Activated CD8-positive, alpha-beta memory T cell treated with anti-CD3 and anti-CD28 coated beads, Interleukin-2, amount 50 U/mL, for 1 hour (primary cell): Measurements from ENCODE around the gene MAP1S.
"Not testable (repeated sequence)": the region's sequence is repeated elsewhere in the genome, so short reads cannot be mapped to it uniquely, and the experiment has no call there.

Experiments used
- DNase-seq: peaks from one replicate; pipeline ENCODE4 v3.0.0-alpha.2; 2020; ENCODE audit errors: extremely low read depth

MAP1S gene

DNA sequence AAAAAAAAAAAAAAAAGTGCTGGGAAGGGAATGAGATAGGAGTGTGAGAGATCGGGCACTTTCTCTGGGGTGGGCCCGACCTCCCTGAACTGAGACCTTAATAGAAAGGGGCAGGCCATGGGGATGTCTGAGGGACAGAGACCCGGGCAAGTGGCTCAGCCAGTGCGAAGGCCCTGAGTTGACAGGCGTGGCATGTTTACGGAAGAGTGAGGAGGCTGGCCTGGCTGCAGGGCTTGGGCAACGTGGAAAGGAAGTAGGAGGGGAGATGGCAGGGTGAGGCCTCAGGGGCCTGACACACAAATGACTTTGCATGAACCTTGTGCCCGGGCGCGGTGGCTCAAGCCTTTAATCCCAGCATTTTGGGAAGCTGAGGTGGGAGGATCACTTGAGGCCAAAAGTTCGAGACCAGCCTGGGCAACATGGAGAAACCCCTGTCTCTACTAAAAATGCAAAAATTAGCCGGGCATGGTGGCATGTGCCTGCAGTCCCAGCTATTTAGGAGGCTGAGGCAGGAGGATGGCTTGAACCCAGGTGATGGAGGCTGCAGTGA, 45.9 kb downstream of the MAP1S start:
- no peak for DNase-seq

DNA sequence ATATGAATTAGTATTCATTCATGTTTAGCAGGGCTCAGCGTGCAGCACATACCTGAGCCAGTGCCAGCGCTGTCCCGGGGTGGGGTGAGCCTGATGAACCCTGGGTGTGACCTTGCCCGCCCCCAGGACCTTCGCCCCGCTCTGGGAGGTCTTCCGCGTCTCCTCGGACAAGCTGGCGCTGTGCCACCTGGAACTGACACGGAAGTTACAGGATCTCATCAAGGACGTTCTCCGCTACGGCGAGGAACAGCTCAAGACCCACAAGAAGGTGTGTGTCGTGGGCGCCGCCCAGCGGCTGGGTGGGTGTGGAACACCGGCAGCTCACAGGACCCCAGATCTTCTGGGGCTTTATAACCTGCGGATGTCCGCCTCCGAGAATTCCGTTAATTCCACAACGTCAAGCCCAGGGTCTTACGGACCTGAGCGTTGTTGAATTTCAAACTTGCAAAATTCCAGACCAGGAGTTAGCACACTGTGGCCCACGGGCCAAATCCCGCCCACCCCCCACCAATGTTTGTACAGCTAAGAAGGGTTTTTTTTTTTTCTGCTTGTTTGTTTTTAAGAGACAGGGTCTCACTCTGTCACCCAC, 47.4 kb downstream of the MAP1S start:
- DNase-seq = no peak

DNA sequence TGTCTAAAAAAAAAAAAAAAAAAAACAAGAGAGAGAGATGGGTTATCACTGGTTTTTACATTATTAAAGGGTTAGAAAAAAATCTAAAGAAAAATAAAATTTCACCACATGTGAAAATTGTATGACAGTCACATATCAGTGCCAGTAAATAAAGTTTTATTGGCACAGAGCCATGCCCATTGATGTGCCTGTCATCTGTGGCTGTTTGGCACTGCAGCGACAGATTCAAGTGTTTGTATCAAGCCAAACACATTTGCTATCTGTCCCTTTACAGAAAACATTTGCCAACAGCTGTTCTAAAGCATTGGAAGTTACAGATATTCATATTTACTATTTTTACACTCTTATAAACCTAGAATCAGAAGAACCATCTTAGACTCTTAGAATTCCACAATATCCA, 48.3 kb downstream of the MAP1S start:
- no peak for DNase-seq

DNA sequence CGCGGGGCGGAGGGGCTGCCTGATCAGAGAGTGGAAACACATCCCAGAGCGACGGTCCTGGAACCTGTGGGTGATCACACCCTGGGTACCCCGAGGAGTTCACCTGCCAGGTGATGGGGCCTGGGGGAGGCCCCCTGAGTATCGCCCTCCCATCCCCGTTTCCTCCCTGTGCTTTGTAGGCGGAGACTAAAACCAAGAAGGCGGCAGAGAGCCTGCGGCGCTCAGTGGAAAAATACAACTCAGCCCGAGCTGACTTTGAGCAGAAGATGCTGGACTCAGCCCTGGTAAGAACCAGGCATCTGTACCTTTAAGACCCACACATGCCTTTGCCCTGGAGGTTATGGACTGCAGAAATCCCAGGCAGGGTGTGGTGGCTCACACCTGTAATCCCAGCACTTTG, 51.3 kb downstream of the MAP1S start:
- DNase-seq = no peak

DNA sequence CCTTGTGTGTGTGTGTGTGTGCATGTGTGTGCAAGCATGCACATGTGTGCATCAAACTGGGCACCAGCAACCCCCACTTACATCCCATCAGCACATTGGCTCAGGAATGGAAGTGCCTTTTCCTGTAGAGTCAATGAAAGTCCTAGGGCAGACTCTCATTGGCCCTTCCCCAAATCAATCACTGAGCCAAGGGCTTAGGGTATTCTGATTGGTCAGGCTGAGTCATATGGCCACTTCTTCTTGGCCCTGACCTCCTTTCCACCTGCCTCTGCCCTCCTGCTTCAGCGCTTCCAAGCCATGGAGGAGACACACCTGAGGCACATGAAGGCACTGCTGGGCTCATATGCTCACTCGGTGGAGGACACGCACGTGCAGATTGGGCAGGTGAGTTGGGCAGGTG, 52.9 kb downstream of the MAP1S start:
- no peak for DNase-seq

DNA sequence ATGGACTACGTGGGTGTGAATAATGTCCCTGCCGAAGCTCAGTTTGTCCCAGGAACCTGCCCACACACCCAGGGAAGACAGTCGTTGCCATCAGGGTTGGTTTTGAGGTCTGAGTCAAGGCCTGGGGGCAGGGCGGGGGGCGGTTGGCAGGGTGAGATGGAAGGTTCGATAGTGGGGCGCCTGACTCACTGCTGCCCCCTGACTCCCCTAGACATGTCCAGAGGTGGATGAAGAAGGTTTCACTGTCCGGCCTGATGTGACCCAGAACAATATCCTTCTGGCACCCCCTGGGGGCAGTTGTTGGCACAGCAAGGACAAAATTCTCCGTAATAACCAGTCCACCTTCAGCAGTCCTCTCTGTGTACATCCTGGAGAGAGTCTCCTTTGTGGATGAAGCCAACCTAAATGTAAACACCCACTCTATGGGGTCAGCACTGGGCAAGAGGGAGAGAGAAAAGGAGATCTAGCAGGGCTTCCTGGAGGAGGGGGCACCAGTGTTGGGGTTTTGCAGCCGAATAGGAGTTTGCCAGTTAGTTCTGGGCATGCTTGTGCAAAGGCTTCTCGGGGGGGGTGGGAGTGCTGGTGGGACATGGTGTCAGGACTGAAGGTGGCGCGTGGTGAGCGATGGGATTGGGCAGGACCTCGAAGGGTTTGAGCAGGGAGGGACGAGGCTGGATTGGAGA, 56.1 kb downstream of the MAP1S start:
- no peak for DNase-seq

DNA sequence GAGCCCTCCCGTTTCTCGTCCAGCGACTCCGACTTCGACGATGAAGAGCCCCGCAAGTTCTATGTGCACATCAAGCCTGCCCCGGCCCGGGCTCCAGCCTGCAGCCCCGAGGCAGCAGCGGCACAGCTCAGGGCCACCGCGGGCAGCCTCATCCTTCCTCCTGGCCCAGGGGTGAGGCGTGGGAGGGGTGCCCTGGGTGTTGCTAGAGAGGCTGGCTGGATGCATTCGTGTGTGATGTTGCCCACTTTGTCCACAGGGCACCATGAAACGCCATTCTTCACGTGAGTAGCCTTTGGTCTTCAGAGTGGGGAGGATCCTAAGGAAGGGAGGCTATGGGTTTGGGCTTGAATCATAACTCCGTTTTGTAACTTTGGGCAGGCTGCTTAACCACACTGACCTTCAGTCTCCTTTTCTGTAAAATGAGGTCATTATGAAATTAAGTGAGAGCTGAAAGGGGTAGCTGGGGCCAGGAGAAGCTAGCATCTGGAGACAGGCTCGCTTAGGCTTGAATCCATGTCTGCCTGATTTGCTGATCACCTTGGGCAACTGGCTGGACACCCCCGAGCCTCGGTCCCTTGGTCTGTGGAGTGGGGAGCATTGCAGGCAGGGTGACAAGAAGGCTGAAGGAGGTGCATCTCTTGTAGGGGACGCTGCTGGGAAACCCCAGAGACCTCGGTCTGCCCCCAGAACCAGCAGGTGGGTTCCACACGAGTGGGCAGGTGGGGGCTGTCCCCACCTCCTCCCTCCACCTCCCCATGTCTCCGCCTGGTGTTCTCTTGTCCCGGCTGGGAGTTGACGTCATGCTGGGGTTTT, 56.9 kb downstream of the MAP1S start:
- DNase-seq = no peak

DNA sequence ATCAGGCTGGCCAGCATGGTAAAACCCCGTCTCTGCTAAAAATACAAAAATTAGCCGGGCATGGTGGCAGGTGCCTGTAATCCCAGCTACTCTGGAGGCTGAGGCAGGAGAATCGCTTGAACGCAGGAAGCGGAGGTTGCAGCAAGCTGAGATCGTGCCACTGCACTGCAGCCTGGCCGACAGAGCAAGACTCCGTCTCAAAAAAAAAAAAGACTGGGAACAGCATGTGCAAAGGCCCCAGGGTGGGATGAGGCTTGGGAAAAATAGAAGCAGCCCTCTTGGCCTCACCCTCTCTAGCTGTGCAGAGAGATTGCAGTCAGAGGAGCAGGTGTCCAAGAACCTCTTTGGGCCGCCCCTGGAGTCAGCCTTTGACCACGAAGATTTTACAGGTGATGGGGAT, 58.6 kb downstream of the MAP1S start:
- DNase-seq = not testable (repeated sequence)

DNA sequence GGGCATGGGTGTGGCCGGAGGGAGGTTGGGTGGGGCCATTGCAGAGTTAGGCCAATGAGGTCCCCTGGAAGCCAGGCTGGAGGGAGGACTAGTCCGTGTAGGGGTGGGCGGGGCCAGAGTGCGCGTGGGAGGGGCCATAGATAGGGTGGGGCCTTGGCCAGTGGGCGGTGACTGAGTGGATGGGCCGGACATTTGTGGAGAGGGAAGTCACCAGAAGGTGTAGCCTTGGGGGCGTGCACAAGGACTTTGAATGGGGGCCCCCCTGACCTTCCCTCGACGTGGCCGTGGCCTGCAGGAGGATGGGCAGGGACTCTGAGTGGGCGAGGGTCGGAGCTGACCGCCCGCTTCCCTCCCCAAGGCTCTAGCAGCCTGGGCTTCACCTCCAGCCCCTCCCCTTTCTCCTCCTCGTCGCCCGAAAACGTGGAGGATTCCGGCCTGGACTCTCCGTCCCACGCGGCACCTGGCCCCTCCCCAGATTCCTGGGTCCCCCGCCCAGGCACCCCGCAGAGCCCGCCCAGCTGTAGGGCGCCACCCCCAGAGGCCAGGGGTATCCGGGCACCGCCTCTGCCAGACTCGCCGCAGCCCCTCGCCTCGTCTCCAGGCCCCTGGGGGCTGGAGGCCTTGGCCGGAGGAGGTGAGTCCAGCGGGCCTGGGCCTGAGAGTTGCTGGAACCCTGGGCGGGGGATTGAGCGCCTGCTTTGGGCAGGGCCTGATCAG, 59.1 kb downstream of the MAP1S start:
- DNase-seq = no peak

DNA sequence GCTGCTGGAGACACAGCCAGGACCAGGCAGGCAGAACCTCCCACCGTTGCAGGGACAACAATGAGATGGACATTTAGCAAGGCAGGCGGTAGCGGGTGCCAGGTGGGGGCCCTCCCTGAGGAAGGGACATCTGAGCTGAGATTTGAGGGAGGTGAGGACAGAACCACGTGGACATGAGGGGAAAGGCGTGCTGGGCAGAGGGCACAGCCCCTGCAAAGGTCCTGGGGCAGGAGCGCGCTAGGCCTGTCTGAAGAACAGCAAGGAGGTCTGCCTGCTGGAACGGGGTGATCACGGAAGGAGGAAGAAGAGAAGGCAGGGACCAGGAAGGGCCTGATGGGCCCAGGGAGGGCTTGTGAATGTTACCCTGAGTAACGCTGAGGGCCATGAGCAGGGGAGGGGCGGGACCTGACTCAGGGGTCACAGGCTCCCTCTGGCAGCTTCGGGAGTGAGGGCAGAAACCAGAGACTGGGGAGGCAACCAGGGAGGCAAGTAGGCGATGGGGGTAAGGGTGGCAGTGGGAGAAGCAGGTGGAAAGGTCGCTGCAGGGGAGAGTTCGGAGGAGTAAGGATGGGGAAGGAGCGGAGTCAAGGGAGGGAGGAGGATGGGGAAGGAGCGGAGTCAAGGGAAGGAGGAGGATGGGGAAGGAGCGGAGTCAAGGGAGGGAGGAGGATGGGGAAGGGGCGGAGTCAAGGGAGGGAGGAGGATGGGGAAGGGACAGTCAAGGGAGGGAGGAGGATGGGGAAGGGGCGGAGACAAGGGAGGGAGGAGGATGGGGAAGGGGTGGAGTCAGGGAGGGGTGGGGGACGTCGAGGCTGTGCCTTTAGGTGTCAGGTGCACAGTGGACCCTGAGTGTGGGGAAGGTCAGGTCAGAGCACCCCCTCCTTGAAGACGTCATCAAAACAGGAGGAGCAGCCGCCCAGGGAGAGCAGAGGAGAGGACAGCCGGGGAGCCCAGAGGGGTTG, 60.0 kb downstream of the MAP1S start:
- no peak for DNase-seq

DNA sequence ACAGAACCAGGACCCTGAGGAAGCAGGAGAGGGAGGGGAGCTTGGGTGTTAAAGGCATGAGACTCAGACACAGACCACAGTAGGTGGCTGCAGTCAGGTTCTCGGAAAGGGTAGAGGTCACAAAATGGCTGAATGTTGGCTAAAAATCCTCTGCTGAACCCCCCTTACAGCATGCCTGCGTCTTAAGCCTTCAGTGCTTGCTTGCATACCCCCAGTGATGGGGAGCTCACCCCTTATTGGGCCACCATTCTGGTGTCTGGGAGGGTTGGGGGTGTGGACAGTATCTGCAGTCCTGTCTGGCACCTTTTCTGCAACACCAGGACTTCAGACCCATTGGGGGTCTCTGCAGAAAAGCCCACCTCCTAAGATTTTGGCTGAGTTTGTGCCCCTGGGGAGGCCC, 61.5 kb downstream of the MAP1S start:
- DNase-seq = no peak

DNA sequence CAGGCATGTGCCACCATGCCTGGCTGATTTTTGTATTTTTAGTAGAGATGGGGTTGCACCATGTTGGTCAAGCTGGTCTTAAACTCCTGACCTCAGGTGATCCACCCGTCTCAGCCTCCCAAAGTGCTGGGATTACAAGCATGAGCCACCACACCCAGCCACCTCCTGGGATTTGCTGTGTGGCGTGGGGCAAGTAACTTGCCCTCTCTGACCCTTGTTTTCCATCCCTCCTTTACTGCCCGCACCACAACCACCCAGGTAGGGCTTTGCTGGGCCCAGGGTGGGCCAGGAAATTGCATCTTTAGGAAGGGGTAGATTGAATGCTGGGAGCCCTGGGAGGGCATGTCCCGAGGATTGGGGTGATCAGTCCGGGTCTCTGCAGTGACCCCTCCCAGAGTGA, 64.4 kb downstream of the MAP1S start:
- DNase-seq = not testable (repeated sequence)
